HCEC 1CT (cell line): ENCODE measurements around the gene ZNF862.

Experiments
- DNase-seq: peaks from one replicate; pipeline ENCODE4 v3.0.0-alpha.2; 2017

ZNF862 gene

DNA sequence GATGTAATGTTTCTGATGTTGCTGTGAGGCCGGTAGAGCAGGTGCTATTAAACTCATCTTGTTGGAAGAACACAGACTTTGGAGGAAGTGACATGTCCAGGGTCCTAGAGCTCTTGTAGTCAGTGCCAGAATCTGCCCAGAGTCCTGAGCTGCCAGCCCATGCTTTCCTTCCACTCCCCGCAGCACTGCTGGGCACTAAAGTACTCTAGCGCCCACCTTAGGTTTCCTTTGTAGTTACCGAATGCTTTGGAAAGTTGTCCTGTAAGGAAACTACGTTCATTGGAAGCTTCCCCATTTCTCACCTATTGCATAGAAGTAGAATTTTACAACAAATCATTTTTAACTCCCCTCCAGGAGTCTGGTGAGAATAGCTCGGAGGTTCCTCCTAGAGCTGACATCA is 11.0 kb downstream of the ZNF862 start:
- DNase-seq: no peak

DNA sequence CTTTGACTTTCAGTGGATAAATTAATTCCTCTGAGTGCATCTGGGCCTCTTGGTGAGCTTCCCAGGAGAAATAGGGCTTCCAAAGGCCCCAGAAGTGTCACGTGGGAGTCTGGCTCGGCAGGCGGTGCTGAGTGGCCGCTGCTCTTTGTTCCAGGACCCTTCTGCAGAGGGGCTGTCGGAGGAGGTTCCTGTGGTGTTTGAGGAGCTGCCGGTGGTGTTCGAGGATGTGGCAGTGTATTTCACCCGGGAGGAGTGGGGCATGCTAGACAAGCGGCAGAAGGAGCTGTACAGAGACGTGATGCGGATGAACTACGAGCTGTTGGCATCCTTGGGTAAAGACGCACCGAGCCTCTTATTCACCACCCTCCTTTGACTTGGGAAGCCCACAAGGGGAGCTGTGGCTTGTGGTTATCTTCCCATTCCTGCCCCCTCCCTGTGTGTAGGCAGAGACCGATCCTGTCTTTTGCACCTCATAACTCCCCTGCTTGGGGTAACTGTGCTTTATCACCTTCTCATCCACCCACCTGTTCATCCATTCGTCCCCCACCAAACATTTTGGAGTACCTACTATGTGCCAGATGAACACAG is 11.9 kb downstream of the ZNF862 start:
- DNase-seq: no peak

GRCh38 chr7:149850716-149851115 is 12.5 kb downstream of the ZNF862 start:
- no peak for DNase-seq

DNA sequence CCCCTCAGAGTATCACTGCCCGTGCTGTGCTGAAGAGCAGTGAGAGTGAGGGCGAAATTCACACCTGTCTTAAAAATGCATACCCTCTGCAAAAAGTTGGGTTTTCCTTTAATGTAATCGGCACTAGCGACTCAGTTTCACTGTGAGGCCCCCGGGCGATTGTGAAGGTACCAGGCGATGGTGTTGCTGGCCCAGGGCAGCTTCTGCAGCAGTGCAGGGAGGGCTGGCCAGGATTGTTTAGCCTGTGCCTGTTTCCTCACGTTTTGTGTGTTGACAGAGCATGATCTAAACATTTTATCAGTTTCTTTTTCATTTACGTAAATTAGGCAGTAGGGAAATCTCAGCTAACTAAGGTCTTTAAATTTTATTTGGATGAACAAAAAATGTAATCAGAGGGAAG is 13.3 kb downstream of the ZNF862 start:
- DNase-seq: no peak

DNA sequence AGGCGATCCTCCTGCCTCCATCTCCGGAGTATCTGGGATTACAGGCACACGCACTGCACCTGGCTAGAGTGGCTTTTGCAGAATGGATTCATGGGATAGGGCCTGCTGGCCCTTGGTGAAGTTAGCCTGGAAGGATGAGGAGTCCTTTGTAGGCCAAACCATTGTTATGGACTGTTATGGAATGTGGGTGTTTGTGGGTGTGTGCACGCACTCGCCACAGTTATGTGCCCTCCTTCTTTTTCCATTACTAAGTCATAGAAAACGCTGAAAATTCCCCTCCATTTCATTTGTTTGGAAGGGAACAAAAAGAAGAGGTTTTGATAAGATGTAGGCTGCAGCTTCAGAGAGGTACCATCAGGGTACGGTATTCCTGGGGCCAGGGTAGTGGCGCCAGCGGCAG is 15.0 kb downstream of the ZNF862 start:
- no peak for DNase-seq

DNA sequence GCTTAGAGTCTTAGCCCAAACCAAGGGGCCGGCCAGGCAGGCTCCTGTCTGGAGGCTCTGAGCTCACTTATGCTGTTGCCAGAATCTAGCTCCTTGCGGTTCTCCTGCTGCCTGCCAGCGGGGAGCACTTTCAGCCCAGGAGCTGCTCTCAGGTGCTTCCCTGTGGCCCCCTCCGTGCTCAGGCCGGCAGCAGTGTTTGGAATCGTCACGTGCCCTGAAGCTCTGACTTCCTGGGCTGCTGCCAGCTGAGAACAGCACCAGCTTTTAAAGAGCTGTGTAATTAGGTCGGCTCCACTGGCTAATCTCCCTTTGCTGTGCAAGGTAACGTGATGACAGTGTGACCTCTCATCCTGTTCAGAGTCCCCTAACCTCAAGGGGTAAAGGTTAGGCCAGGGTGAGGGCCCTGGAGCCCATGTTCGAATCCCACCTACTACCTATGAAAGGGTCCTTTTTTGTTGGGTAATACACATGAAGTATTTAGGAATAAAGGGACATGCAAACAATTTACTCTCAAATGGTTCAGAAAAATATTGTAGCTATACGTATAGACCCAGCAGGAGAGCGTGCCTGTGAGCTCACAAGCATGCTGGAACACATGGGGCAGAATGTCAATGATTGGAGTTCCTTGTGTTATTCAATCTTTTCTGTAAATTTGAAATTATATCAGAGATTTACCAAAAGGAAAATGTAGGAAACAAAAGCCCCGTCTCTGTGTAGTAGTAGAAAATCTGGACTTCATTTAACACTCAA is 16.6 kb downstream of the ZNF862 start:
- no peak for DNase-seq

DNA sequence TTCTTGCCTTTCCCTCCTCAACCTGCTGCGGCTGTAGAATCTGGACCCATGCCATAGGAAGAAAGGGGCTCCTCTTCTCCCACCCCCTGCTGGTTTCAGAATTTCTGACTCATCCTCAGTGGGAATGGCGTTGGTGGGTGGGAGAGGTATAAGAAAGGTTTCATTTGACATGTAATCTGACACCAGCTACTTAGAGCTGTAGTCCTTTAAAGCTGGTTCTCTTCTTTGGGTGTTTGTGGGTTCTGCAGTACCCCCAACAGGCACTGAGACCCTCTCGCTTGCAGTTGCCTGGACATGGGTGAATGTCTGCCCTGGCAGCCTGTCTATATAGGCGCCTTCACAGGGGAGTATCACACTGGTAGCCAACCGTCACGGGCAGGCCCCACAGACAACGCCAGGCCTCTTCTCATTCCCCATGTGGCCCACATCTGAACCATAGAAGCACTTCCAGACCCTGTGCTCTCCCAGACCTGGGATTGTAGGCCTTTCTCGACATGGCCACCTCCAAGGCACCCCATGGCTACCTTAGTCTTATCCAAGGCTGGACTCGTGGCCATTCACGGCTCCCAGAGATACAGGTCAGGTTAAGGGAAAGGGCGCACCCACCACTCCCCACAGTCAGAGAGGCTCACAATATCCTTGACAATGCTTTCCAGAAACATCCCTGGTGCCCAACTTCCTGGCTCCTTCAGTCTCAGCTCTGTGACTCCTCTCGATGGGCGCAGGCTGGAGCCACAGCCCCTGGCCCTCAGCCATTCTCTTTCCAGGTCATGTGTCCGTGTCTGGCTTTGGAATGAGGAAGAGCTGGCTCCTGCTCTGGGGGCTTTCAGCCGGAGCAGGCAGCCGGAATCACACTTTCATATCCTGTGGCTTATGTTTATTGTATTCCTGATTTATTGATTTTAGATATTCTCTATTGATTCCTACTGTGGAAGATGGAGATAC is 17.5 kb downstream of the ZNF862 start:
- DNase-seq: no peak

DNA sequence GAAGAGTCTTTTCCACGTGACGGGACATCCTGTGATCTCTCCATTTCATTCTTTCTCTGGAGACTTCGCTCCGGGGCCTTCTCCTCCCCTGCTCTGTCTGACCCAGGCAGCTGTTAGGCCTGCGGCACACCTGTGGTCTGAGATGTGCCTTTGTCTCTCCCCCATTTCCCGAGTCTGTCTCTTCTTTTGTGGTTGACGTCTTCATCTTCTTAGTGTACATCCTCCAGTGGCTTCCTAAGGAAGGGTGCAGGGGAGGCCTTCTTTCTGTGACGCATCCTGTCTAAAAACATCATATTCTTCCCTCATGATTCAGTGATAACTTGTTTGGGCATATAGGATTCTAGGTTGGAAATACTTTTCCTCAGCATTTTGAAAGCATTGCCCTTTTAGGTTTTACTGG is 18.4 kb downstream of the ZNF862 start:
- DNase-seq: no peak

GRCh38 chr7:149859369-149859768 is 21.2 kb downstream of the ZNF862 start:
- no peak for DNase-seq

GRCh38 chr7:149859876-149860275 is 21.7 kb downstream of the ZNF862 start:
- no peak for DNase-seq

GRCh38 chr7:149860821-149861727 is 22.9 kb downstream of the ZNF862 start:
- DNase-seq: no peak

GRCh38 chr7:149861728-149862045 is 23.5 kb downstream of the ZNF862 start:
- no peak for DNase-seq

DNA sequence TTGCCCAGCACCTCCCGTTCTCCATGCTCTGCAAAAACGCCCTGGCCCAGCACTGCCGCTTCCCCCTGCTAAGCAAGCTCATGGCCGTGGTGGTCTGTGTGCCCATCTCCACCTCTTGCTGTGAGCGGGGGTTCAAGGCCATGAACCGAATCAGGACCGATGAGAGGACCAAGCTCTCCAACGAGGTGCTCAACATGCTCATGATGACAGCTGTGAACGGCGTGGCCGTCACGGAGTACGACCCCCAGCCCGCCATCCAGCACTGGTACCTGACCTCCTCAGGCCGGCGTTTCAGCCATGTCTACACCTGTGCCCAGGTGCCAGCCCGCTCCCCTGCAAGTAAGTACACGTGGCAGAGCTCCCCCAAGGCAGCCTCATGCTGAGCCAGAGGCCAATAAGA is 24.0 kb downstream of the ZNF862 start:
- no peak for DNase-seq

- DNase-seq: no peak
Observed at GRCh38 chr7:149863500-149863899, 25.3 kb downstream of the ZNF862 start.

DNA sequence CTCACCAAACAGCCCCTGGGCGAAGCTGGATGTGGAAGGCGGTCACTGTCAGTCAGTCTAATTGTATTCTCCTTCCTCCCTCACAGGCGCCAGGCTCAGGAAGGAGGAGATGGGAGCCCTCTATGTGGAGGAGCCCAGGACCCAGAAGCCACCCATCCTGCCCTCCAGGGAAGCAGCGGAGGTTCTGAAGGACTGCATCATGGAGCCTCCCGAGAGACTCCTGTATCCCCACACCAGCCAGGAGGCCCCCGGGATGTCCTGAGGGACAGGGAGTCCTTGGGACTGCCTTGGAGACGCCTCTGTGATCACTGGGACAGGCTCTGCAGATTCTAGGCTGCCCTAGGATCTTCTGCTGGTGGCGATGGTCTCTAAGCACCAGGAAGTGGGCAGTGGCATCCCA is 25.8 kb downstream of the ZNF862 start:
- no peak for DNase-seq

DNA sequence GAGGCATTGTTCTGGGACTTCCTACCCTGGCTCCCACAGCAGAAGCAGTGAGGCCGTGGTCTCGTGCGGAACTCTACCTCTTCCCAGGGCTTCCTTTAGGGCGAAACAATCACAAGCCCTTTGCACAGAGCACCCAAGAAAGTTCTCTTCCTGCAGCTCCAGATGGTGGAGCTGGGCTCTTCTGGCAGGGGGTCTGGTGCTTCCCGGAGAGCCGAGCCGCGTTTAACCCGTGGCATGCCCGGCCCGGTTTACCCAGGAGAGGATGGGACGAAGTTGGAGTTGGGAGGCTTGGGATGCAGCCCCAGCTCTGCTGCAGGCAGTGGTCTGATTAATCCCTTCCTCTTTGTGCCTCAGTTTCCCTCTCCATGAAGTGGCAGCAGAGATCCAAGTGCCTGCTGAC is 26.6 kb downstream of the ZNF862 start:
- no peak for DNase-seq

DNA sequence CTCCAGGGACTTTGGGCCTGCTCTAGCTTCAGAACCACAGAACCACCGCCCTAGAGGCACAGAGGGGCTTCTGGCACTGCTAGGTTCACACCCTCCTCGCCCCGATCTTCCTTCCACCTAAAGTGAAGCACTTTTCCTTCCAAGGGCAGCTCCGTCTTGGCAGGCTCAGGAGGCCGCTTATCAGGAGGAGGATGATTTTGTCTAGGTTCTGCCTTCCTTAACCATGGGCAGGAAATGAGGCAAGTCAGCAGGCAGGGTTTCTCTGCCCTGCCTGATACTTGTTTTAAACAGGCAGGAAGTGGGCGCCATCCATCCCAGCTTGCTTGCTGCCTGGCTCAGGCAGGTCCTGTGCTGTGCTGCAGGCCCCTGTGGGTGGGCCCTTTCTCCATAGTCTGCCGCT is 27.3 kb downstream of the ZNF862 start:
- DNase-seq: no peak

- no peak for DNase-seq
Observed at GRCh38 chr7:149866139-149866778, 28.1 kb downstream of the ZNF862 start.

- peak; percentile 5 for DNase-seq
Observed at GRCh38 chr7:149866779-149867447, 28.7 kb downstream of the ZNF862 start.

DNA sequence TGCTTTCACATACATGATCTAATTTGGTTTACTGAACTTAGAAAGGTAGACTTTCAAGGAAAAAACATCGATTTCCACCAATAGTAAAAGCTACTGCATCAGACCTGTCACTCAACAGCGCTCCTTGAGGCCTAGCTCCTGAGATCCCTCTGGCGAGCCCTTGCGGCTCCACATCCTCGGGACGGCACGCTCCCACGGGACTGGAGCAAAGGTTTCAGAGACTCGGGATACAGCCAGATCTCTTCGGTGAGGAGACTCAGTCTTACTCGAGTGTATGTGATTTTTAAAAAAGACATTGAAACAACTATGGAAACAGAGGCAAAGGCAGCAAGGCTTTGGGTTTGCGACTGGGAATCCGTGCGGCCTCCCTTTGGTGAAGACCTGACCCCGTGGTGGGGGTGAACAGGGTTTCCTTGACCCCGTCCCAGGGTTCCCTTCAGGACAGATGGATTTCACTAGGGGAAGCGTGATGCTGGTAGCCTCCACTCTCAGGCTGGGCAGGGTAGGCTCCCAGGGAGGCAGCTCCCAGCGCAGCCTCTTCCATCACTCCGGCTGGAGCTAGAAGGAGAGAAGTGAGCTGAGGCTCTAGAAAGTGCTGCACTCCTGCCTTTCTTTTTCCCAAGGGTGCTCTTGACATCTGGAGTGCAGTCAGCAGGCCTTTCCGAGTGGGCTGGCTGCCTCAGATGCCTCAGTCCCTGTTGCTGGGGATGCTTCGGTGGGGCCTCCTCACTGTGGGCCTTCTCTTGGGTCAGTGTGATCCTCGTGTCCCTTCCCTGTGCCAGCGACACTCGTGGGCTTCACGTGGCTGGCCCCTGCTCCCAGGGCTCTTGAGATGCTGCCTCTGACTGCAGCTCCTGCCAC is 29.8 kb downstream of the ZNF862 start:
- no peak for DNase-seq
